ENCODE data around the gene SLC44A3.

DNA sequence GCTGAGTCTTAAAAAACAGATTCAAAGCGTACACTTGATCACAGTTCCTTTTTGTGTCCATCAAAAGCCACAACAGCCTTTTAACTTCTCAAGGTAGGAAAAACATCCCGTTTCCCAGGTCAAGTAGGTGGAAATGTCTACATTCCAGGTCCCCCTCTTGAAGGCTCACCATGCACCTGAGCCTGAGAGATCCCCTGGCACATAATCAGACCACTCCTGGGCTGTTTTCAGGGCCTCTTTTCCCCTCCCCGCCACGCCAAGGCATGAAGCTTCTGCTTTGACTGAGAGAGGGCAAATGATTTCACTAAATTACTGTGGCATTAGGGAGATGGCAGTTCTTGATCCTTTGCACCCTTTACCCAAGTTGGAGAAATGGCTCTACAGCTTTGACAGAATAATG is 85.0 kb downstream of the SLC44A3 start:
- TF ChIP-seq, protein P1, sequence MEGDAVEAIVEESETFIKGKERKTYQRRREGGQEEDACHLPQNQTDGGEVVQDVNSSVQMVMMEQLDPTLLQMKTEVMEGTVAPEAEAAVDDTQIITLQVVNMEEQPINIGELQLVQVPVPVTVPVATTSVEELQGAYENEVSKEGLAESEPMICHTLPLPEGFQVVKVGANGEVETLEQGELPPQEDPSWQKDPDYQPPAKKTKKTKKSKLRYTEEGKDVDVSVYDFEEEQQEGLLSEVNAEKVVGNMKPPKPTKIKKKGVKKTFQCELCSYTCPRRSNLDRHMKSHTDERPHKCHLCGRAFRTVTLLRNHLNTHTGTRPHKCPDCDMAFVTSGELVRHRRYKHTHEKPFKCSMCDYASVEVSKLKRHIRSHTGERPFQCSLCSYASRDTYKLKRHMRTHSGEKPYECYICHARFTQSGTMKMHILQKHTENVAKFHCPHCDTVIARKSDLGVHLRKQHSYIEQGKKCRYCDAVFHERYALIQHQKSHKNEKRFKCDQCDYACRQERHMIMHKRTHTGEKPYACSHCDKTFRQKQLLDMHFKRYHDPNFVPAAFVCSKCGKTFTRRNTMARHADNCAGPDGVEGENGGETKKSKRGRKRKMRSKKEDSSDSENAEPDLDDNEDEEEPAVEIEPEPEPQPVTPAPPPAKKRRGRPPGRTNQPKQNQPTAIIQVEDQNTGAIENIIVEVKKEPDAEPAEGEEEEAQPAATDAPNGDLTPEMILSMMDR (IDR thresholded peaks at IDR 0.05 in 8 of 11, conservative IDR thresholded peaks at IDR 0.05 in 3 of 11), result no peak
- no peak for TF ChIP-seq POLR2AphosphoS5 (IDR thresholded peaks at IDR 0.05)

All from spleen (tissue), 7 donors.